ENCODE data around the gene PRR15L. TPM values are rescaled to one million over a fixed set of nuclear protein-coding genes. Genes with fewer than 3 reads are reported as not detected.

The PRR15L gene
- total RNA-seq, 1 experiment from 2014 or later = 0.18 TPM

GRCh38 chr17:47945080-47945479, 12.6 kb downstream of the PRR15L start:
- DNase-seq (ENCODE audit: low read depth, low spot score) = no peak
- Histone ChIP-seq H3K4me1 (ENCODE audit: control insufficient read depth, insufficient read depth, low read length) (peaks cover 20% of the 10 kb centered on the region), H3K9me3 (ENCODE audit: control insufficient read depth, insufficient read depth, low read depth, low read length) (no peaks in the 10 kb centered on the region), H3K4me3 (ENCODE audit: low read depth in 2 of 2, low read length in 2 of 2) (no peak overlapping the region), H3K36me3 (ENCODE audit: control insufficient read depth, insufficient read depth, low read length) (no peaks in the 10 kb centered on the region; the same call in 1 of the 2 replicates), H3K27me3 (ENCODE audit: control insufficient read depth, insufficient read depth, low read length) (no peaks in the 10 kb centered on the region), H3K27ac (ENCODE audit: low read length) (no peak overlapping the region)
- in situ Hi-C loops (cut with HindIII; ENCODE audit: low pct_unique_long_range_greater_than_20kb, low sequenced_read_pairs) (no loop called here), intact Hi-C loops (cut with micrococcal nuclease; ENCODE audit: unreplicated experiment) (no loop called here)
- BruUV-seq (replicated peaks) = no TSS peak
- ChIA-PET CTCF (interaction anchor here (1.0 kb wide), 1 partner anchor 26 kb away, joined by 6 read pairs; the partner anchor contains the start of gene CDK5RAP3), POLR2A (no interaction called here)
- ATAC-seq = no peak
- TF ChIP-seq SIN3A (IDR thresholded peaks at IDR 0.05; ENCODE audit: borderline replicate concordance, insufficient read depth, low read depth, low read length) (no peak), TCF7L2 (IDR thresholded peaks at IDR 0.05; ENCODE audit: low read depth, low read length) (no peak), CTCF (IDR thresholded peaks at IDR 0.05) (no peak), REST (IDR thresholded peaks at IDR 0.05; ENCODE audit: insufficient read depth in 1 of 2, low read depth in 2 of 2, low read length in 1 of 2) (no peak), POLR2AphosphoS5 (IDR thresholded peaks at IDR 0.05; ENCODE audit: low read depth, low read length) (no peak)

GRCh38 chr17:47942568-47942967, 15.1 kb downstream of the PRR15L start:
- H3K27ac ChIP-seq (ENCODE audit: low read length) = no peak overlapping the region
- H3K4me1 ChIP-seq (ENCODE audit: control insufficient read depth, insufficient read depth, low read length) = peaks cover 7% of the 10 kb centered on the region; the same call in 1 of the 2 replicates
- CTCF ChIA-PET = interaction anchor here (1.2 to 1.7 kb wide), 2 partner anchors 19 to 28 kb away, joined by 4 to 5 read pairs; partner anchors contain the start of gene CDK5RAP3
- BruUV-seq (replicated peaks) = no TSS peak
- DNase-seq (ENCODE audit: low read depth, low spot score) (no peak), ATAC-seq (no peak)
- POLR2A ChIA-PET = no interaction called here
- H3K4me3 ChIP-seq (ENCODE audit: low read depth in 2 of 2, low read length in 2 of 2) = peak overlapping the region; percentile 69 to 91
- in situ Hi-C loops (cut with HindIII; ENCODE audit: low pct_unique_long_range_greater_than_20kb, low sequenced_read_pairs) (no loop called here), intact Hi-C loops (cut with micrococcal nuclease; ENCODE audit: unreplicated experiment) (no loop called here)
- no peak for TF ChIP-seq POLR2AphosphoS5 (IDR thresholded peaks at IDR 0.05; ENCODE audit: low read depth, low read length)
- TF ChIP-seq CTCF (IDR thresholded peaks at IDR 0.05) = no peak
- no peak for TF ChIP-seq TCF7L2 (IDR thresholded peaks at IDR 0.05; ENCODE audit: low read depth, low read length)
- TF ChIP-seq SIN3A (IDR thresholded peaks at IDR 0.05; ENCODE audit: borderline replicate concordance, insufficient read depth, low read depth, low read length) = no peak
- no peak for TF ChIP-seq REST (IDR thresholded peaks at IDR 0.05; ENCODE audit: insufficient read depth in 1 of 2, low read depth in 2 of 2, low read length in 1 of 2)
- H3K9me3 ChIP-seq (ENCODE audit: control insufficient read depth, insufficient read depth, low read depth, low read length) = no peaks in the 10 kb centered on the region
- no peaks in the 10 kb centered on the region for H3K27me3 ChIP-seq (ENCODE audit: control insufficient read depth, insufficient read depth, low read length)
- H3K36me3 ChIP-seq (ENCODE audit: control insufficient read depth, insufficient read depth, low read length) = no peaks in the 10 kb centered on the region; the same call in 1 of the 2 replicates

Data from Panc1 (cell line).